Neural cell (in vitro differentiated cells): ENCODE results near the gene SGCB.

Experiments
- CTCF ChIP-seq: fragments of 450-650 bp; IDR thresholded peaks from 2 replicates; pipeline ENCODE4 v1.5.1; 2014; ENCODE audit warnings: antibody characterized with exemption, mild to moderate bottlenecking, moderate library complexity; ENCODE audit not compliant: poor library complexity, severe bottlenecking
- EP300 ChIP-seq: fragments of 450-650 bp; conservative IDR thresholded peaks from 2 replicates; pipeline ENCODE4 v1.6.1; 2014; ENCODE audit warnings: antibody characterized with exemption, mild to moderate bottlenecking, moderate library complexity; ENCODE audit not compliant: poor library complexity, severe bottlenecking
- EZH2 ChIP-seq: fragments of 200-600, 300-800 bp; shearing (Covaris generic), sonication (generic); IDR thresholded peaks from 2 replicates; pipeline ENCODE4 v1.6.1; 2014; ENCODE audit warnings: antibody characterized with exemption, low read length, borderline replicate concordance, mild to moderate bottlenecking; ENCODE audit not compliant: insufficient read depth, poor library complexity, severe bottlenecking
- POLR2AphosphoS5 ChIP-seq: IDR thresholded peaks from 2 replicates; pipeline ENCODE4 v1.6.1; 2012
- RAD21 ChIP-seq: fragments of 450-650 bp; conservative IDR thresholded peaks from 2 replicates; pipeline ENCODE4 v1.6.1; 2014; ENCODE audit warnings: antibody characterized with exemption, mild to moderate bottlenecking, moderate library complexity
- TAF1 ChIP-seq: IDR thresholded peaks from 2 replicates; pipeline ENCODE4 v1.6.1; 2012; ENCODE audit warnings: low read depth
- TF ChIP-seq, protein P1 (sequence below): IDR thresholded peaks from 2 replicates; pipeline ENCODE4 v1.6.1; 2012; ENCODE audit warnings: borderline replicate concordance

DNA sequence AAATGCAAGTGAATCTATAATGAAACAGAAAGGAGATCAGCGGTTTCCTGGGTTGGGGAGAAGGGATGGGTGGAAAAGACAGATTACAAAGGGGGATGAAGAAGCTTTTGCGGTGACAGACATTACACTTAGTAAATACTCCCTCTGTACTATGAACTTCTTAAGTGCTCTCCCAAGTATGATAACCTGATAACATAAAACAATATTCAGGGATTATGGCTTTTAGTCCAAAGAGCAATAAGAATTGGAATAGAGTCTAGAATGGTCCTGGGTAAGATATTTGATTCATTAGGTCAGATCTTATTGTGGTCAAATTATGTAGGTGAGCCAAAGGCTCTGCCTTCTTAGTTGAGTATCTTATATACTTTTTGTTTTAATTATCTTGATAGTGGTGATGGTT is 27.1 kb downstream of the SGCB start:
- TF ChIP-seq CTCF (no peak), TAF1 (no peak), POLR2AphosphoS5 (no peak), EP300 (no peak), RAD21 (no peak), EZH2 (no peak)
- TF ChIP-seq, protein P1, sequence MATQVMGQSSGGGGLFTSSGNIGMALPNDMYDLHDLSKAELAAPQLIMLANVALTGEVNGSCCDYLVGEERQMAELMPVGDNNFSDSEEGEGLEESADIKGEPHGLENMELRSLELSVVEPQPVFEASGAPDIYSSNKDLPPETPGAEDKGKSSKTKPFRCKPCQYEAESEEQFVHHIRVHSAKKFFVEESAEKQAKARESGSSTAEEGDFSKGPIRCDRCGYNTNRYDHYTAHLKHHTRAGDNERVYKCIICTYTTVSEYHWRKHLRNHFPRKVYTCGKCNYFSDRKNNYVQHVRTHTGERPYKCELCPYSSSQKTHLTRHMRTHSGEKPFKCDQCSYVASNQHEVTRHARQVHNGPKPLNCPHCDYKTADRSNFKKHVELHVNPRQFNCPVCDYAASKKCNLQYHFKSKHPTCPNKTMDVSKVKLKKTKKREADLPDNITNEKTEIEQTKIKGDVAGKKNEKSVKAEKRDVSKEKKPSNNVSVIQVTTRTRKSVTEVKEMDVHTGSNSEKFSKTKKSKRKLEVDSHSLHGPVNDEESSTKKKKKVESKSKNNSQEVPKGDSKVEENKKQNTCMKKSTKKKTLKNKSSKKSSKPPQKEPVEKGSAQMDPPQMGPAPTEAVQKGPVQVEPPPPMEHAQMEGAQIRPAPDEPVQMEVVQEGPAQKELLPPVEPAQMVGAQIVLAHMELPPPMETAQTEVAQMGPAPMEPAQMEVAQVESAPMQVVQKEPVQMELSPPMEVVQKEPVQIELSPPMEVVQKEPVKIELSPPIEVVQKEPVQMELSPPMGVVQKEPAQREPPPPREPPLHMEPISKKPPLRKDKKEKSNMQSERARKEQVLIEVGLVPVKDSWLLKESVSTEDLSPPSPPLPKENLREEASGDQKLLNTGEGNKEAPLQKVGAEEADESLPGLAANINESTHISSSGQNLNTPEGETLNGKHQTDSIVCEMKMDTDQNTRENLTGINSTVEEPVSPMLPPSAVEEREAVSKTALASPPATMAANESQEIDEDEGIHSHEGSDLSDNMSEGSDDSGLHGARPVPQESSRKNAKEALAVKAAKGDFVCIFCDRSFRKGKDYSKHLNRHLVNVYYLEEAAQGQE, result no peak
